GM19467 (cell line): ENCODE measurements around the gene EFHD2.
"Not testable (repeated sequence)": the region's sequence is repeated elsewhere in the genome, so short reads cannot be mapped to it uniquely, and the experiment has no call there.

ENCODE experiments used
- ATAC-seq: cut with Tn5 transposase; IDR thresholded peaks from one replicate; pipeline ENCODE4 v1.9.1; 2021; ENCODE audit warnings: mild to moderate bottlenecking, moderate library complexity; ENCODE audit not compliant: unreplicated experiment

EFHD2 gene

GRCh38 chr1:15471723-15472122, 62.0 kb downstream of the EFHD2 start:
- not testable (repeated sequence) for ATAC-seq

- no peak for ATAC-seq
Measured at GRCh38 chr1:15472587-15472986, 62.9 kb downstream of the EFHD2 start.

- no peak for ATAC-seq
Measured at GRCh38 chr1:15475752-15476314, 66.1 kb downstream of the EFHD2 start, which contains the start of gene CELA2B. Gene CELA2B, plus strand, starts transcription at chr1:15476104. Its CDS starts 22 bp downstream, at chr1:15476126.

GRCh38 chr1:15476927-15477326, 67.2 kb downstream of the EFHD2 start:
- ATAC-seq = no peak

- no peak for ATAC-seq
Measured at GRCh38 chr1:15477646-15478212, 68.0 kb downstream of the EFHD2 start.
